Measurements from ENCODE around the gene FERMT2.

DNA sequence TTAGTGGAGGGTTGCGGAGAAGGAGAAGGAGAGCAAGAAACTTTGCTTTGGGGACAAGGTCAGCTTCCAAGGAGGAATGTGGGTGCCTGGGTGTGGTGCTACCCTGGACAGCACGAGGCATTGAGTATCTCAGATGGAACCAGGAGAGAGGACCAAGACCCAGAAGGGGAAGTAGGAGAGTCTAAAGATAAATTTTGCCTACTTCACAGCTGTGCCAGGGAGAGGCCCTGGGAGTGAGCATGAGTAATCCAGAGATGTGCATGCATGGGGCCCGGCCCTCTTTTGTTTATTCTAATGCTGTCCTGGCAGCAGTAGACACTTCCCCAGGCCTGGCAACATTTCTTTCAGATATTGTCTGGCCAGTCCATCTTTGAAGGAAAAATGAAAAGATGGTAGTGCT is 110.0 kb downstream of the FERMT2 start:
- TF ChIP-seq, protein P1, sequence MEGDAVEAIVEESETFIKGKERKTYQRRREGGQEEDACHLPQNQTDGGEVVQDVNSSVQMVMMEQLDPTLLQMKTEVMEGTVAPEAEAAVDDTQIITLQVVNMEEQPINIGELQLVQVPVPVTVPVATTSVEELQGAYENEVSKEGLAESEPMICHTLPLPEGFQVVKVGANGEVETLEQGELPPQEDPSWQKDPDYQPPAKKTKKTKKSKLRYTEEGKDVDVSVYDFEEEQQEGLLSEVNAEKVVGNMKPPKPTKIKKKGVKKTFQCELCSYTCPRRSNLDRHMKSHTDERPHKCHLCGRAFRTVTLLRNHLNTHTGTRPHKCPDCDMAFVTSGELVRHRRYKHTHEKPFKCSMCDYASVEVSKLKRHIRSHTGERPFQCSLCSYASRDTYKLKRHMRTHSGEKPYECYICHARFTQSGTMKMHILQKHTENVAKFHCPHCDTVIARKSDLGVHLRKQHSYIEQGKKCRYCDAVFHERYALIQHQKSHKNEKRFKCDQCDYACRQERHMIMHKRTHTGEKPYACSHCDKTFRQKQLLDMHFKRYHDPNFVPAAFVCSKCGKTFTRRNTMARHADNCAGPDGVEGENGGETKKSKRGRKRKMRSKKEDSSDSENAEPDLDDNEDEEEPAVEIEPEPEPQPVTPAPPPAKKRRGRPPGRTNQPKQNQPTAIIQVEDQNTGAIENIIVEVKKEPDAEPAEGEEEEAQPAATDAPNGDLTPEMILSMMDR (IDR thresholded peaks at IDR 0.05): no peak
- no peak for TF ChIP-seq EZH2 (IDR thresholded peaks at IDR 0.05; ENCODE audit: borderline replicate concordance, insufficient read depth, low read depth, low read length, poor library complexity, severe bottlenecking)

All from B cell (primary cell).